Daoy (cell line): ENCODE results near the gene MADD. TPM values are rescaled to one million over a fixed set of nuclear protein-coding genes. Genes with fewer than 3 reads are reported as not detected.

ENCODE experiments used
- DNase-seq: peaks from one replicate; pipeline ENCODE4 v3.0.0-alpha.2; 2015; ENCODE audit warnings: low read depth
- total RNA-seq: library from RNA; depleted of rRNA; stranded (reverse); fragments of >200 nt; shearing (Covaris generic); gene quantifications from 2 replicates; pipeline ENCODE4 v1.2.3, GENCODE V29; 2014

Gene MADD
- total RNA-seq, 1 experiment from 2014 or later: 15.9 TPM

DNA sequence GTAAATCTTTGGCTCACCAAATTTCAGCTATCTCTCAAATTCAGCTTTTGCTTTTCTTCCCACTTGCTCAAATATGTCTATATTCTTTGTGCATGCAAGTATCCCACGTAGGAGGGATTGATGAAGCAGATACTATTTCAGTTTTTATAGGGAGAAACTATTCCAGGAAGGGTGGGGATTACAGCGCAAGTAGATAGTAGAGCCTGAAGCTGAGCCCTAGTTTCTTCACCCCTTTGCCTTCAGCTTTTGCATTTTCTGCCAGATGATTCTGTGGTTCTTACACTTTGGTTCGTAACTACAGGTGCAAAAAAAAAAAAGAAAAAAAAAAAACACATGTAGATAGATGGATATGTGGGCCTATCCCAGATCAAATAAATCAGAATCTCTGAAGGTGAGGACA, 18.2 kb upstream of the MADD start:
- DNase-seq: no peak

DNA sequence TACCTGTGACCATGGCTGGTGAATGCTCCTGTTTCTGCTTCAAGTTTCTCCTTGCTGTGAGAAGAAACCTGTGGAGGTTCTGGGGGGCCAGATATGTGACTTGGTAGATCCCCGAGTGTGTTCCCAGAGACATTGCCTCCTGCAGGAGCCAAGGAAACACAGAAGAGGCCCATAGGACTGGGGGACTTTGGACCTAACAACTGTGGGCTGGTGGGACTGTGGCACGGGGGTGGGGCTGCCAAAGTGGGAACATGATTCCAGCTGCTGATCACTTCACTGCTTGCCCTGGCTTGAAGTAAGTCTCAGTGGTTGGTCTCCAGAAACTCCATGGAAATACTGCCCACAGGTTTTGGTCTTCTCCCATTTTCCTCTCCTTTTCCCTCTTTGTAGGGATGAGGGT, 16.3 kb upstream of the MADD start:
- no peak for DNase-seq

DNA sequence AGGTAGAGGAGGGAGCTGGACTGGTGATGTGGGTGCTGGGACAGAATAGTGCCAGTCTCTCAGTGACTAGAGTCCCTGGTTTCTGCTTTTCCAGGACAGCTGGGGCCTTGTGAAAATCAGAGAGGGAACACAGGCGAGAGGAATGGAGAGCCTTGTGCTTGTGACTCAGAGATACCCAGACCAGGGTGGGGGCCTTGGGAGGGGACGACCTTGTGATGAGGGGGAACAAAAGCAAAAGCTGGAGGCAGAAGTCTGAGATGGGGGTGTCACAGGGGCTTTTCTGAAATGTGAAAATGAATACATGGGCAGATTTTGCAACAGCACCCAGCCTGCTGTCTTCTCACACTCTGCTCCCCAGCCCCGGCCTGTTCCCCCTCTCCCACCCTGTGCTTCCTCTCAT, 15.5 kb upstream of the MADD start:
- no peak for DNase-seq

DNA sequence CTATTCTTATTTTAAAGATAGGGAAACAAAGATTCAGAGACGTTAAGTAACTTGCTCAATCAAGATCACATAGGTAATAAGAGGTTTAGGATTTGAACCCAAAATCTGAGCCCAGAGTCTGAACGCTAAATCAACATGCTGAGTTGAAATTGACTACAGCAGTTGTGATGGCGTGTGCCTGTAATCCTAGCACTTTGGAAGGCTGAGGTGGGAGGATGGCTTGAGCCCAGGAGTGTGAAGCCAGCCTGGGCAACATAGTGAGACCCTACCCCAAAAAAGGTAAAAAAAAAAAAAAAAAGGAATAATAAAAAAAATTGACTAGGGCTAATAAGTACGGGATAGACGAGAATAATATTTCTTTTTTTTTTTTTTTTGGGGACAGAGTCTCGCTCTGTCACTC, 13.6 kb upstream of the MADD start:
- no peak for DNase-seq

DNA sequence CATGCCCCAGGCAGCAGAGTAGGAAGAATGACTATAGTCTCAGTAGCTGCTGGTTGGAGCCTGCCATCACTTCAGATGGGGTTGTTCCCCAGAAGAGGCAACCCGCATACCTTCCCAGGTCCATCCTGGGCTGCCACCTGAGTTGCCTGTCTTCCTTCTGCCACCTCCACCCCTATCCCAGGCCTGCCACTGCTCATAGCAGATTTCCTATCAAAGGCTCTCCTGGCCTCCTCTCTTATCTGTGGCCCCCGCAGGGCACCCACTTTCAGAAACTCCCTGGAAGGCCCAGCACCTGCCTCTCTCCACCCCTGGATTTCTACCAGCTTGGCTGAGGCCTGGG, 12.8 kb upstream of the MADD start:
- DNase-seq: no peak

DNA sequence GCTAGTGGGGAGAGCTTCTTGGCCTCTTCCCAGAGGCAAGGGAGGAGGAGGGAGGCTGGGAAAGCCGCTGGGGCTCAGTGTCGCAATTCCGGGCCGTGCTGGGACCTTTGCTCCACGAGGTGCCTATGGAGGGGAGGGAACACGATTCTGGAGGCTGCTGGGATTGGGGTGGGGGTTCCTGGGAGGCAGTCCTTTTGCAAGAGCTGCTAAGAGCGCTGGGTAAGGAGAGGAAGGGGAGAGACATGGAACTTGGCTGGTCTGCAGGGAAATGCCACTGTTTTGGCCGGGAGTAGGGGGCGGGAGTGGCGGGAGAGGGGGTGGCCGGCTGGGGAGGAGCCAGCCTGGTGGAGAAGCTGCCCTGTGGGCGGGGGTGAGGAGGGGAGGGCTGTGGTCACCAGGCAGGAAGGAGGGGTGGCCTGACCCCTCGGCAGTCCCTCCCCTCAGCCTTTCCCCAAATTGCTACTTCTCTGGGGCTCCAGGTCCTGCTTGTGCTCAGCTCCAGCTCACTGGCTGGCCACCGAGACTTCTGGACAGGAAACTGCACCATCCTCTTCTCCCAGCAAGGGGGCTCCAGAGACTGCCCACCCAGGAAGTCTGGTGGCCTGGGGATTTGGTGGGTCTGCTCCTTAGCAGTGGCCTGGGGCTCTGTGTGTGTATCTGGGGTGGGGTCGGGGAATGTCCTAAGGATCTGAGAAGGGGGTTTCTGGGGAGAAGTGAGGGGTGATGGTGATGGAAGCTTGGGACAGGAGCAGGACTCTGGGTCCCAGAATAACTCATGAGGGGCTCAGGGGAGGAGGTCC, 12.2 kb upstream of the MADD start, which contains the start of gene NR1H3:
NR1H3 (plus strand) TSS at position 480 of the 800 bp plus-strand sequence. CDS start 1,221 bp downstream, outside the sequence.
- DNase-seq: peak; percentile 52

DNA sequence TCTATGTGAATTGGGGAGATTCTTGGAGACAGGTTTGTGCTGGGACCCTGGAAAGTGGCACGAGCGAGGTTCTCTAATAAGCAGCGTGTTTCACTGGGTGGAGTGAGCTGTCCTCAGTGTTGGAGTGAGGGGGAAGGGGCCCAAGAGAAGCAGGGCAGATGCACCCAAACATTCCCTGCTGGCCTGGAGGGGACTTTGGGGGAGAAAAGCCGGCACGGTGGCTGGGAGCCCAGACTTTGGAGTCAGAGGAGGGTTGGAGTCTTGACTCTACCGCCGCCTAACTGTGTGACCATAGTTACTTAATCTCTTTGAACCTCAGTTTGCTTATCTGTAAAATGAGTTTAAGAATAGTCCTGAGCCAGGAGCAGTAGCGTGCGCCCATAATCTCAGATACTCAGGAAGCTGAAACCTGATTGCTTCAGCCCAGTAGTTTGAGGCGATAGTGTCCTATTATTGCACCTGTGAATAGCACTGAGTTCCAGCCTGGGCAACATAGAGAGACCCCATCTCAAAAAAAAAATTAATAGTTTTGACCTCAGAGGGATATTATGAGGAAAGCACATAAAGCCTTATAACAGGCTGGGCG, 11.5 kb upstream of the MADD start:
- DNase-seq: no peak

DNA sequence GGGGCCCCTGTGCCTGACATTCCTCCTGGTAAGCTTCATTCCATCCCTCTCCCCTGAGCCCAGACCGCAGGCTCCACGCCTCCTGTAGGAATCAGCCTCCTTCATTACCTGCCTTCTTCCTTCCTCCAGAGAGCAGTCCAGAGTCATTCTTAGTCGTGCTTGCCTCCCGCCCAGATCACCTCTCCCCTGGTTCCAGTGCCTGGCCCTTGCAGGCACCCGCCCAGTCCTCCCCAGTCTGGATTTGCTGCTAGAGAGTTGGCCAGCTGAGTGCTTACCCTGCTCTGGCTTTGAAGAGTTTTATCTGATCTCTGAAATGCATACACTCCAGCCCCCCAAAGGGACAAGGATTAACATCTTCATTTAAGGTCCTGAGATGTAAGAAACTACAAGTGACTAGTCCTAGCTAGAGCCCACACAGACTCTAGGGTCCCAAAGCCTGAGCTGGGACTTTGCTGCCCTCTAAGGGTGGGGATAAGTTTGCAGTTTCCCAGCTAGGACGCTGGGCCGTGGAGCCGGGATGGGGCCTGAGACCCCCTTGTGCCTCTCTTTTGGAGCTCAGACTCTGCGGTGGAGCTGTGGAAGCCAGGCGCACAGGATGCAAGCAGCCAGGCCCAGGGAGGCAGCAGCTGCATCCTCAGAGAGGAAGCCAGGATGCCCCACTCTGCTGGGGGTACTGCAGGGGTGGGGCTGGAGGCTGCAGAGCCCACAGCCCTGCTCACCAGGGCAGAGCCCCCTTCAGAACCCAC, 10.5 kb upstream of the MADD start:
- peak; percentile 45 for DNase-seq

DNA sequence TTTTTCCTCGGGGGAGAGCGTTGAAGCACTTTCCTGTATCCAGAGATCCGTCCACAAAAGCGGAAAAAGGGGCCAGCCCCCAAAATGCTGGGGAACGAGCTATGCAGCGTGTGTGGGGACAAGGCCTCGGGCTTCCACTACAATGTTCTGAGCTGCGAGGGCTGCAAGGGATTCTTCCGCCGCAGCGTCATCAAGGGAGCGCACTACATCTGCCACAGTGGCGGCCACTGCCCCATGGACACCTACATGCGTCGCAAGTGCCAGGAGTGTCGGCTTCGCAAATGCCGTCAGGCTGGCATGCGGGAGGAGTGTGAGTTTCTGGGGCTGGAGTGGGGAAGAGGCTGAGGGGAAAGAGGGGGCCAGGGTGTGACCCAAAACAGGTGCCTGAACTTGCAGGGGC, 9.6 kb upstream of the MADD start:
- no peak for DNase-seq

DNA sequence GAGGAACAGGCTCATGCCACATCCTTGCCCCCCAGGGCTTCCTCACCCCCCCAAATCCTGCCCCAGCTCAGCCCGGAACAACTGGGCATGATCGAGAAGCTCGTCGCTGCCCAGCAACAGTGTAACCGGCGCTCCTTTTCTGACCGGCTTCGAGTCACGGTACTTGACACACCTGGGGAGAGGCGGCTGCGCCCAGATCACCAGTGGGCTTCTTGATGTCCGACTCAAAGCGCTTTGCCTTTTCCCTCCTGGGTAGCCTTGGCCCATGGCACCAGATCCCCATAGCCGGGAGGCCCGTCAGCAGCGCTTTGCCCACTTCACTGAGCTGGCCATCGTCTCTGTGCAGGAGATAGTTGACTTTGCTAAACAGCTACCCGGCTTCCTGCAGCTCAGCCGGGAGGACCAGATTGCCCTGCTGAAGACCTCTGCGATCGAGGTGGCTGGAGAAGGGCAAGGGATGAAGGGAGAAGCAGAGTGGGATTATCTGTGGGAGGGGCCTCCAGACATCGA, 8.6 kb upstream of the MADD start:
- no peak for DNase-seq

DNA sequence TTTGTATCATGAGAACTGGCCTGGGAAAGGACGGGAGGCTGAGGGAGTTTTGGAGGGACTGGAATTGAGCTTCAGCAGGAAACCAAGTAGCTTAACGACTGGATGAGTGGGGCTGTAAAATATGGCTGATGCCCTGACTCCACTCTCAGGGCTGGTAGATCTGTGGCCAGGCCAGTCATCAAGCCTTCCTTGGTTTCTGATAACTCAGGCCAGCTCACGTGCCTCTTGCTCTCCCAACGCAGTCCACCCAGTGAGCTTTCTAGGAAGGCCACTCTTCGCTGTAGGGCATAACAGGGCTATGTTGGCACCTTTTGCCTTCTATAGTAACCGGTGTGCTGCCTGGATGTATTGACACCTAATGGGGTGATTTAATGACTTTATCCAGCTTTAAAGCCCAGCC, 5.8 kb upstream of the MADD start:
- DNase-seq: no peak

DNA sequence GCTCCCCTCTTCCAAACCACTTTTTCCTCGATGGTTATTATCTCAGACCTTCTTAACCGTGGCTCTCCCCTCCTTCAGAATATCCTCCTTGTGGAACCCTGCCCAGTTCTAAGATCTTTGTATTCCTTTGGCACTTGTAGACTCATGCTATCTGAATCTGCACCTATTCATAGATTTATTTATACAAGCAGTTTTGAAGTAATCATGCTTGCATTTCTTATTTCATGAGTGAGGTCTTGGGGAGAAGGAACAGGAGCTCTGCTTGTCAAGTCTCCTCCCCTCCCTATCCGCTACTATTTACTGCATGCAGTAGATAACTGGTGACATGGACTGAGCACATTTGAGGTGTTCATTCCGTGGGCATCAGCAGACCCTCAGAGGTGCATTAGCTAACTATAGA, 5.4 kb upstream of the MADD start:
- no peak for DNase-seq

DNA sequence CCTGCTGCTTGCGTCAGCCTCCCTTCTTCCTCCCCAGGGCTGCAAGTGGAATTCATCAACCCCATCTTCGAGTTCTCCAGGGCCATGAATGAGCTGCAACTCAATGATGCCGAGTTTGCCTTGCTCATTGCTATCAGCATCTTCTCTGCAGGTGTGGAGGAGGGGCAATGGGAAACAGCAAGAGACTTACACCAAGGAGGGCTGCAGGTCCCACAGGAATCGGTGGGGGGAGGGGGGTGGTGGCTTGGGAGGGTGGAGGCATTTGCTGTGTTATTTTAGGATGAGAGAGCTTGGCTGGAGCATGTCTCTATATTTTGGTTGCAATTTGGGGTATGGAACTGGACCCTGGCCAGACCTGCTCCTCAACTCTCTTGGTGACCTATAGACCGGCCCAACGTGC, 2.1 kb upstream of the MADD start:
- DNase-seq: no peak

DNA sequence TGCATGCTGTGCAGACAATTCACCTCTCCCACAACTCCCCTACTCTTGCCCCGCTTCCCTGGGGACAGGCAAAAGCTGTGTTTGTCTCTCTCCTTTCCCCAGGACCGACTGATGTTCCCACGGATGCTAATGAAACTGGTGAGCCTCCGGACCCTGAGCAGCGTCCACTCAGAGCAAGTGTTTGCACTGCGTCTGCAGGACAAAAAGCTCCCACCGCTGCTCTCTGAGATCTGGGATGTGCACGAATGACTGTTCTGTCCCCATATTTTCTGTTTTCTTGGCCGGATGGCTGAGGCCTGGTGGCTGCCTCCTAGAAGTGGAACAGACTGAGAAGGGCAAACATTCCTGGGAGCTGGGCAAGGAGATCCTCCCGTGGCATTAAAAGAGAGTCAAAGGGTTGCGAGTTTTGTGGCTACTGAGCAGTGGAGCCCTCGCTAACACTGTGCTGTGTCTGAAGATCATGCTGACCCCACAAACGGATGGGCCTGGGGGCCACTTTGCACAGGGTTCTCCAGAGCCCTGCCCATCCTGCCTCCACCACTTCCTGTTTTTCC, 1.4 kb upstream of the MADD start:
- no peak for DNase-seq

DNA sequence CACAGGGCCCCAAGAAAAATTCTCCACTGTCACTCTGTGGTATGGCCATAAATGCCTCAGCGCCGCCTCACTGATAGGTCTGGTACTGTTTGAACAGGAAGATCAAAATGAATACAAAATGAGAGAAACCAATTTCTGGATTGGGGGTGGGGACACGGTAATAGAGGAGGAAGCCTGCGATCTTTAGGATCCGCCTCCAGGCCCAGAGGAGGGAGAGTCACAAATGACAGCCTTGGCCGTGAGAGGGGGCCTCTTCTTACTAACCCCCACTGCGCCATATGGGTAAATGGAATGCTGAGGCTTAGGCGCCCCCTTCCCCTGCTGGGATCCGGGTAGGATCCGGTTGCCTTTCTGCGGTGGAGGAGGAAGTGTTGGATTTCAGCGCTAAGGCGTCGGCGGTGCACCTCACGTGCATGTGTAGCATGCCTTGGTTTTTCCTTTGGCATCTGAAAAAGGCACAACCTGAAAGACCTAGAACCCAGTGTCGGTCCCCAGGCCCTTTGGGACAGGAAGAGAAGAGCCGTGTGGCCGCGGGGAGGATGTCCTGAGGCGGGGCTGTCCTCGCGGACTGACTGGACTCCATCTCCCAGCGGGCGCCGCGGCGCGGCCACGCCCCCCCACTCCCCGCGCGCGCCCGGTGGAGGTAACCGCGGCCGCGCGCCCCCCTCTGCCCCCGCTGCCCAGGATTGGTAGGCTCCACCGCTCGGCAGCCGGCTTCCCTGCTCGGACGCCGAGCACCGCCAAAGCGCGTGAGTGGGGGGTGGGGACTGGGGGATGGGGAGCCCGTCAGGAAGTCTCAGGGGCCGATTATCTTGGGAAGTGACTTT, 718 bp upstream of the MADD start:
- peak; percentile 90 for DNase-seq

DNA sequence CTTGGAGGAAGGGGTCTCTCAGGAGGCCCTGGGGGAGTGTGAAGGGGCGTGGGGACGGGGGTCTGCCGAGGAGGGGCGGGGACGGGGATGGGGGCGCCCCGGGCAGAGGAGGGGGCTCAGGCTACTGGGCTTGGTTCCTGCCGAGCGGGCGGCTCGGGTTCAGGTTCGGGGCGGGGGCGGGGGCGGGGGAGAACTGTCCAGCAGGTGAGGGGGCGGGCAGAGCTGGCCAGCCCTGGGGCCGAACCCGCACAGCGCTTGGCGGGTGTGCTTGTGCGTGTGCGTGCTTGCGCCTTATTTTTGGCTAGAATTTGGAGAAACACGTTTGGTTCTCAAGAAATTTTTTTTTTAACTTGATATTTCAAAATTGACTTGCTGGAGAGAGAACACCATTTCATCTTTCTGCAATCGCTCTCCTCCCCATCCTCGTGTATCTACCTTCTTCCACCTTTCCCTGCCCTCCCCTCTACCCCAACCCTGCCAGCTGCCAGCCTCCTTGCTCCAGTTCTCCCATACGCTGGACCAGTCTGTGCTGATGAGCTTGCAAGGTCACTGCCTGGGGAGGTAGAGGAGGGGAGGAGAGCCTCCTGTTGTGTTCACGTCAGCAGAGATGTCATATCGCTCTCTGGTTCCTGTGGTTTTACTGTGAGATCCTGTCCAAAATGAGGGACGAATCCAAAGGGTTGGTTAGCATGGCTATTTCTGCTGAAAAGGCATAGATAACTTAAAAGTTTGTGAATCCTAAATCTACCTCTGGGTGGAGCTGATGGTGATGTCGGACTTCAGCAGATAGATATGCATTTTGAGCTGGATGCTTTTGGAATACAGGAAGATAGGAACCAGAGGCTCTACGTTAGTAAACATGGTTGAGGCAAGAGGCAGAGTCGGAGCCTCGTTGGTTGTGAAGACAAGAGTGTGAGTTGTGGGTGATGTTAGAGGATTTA, 668 bp downstream of the MADD start:
- DNase-seq: peak; percentile 36

DNA sequence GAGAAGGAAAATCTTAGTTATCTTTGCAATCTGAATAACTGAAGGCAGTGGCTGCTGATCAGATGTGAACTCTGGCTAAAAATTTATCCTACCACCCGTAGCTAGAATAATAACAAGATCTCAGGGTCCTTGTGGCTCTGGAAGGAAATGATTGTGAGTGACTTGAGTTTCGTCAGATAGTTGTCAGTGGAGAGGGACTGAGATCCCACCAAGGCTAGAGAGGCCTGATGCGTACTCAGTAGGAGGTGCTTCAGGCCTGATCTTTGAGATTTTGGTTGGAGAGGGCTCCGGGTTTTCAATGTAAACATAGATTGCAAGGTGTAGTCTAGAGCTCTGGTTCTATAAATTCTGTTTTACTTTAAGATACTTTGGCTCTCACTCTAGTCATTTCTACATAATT, 1.4 kb downstream of the MADD start:
- no peak for DNase-seq

DNA sequence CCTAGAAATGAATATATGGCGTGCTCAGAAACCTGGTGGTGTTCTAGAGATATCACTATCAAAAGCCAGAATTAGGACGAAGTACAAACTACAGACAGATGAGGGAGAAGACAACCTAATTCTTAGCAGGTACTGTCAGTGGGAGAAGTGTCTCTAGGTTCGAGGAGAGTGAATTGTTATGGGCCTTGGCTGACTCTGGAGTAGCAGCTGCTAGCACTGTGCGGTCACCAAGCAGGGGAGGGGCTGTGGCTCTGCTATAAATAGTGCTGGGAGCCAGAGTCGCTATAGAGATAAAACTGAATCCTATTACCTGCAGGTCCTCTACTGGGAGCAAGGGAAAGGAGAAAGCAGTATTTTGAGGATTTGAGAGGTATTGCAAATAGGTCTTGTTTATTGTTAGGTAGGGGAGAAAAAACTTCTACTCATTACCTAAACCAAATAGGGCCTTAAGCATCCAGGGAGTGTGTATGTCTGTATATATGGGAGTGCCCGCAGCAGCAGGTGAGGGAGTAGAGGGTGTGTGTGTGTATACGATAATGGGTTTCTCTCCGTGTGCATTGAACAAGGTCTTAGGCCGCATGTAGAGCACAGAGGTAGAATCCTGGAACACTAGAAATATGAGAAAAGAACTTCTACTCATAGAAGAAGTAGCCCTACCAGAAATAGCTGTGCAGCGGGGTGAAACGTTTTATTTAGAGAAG, 2.2 kb downstream of the MADD start:
- no peak for DNase-seq

DNA sequence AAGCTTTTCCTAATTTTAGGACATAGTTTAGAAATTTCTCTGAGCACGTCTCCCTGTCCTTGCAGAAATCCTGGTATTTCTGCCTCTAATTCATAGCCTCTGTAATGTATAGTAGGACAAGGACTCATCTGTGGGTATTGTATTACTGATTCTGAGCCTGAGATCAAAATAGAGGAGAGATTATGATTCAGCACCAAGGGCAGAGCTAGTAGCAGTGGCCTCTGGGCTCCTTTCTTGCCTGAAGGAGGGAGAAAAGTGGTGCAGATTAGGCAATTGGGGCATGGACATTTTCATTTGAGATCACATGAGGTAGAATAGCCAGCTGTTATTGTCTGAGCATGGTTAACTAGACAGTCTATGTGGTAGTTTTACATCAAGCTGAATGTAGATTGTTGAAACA, 2.8 kb downstream of the MADD start:
- no peak for DNase-seq
